Endodermal cell (in vitro differentiated cells): ENCODE data around the gene GLT6D1. TPM values are rescaled to one million over a fixed set of nuclear protein-coding genes. Genes with fewer than 3 reads are reported as not detected.

Experiments
- DNase-seq: peaks from one replicate; pipeline ENCODE4 v3.0.0-alpha.2; 2017
- H3K27ac ChIP-seq: 2 replicates; pipeline ENCODE4 v1.5.1; 2013; ENCODE audit warnings: mild to moderate bottlenecking, low read depth, low read length, moderate library complexity
- H3K27me3 ChIP-seq: 2 replicates; pipeline ENCODE4 v1.6.1; 2013; ENCODE audit warnings: mild to moderate bottlenecking, low read length, moderate library complexity; ENCODE audit not compliant: insufficient read depth, control insufficient read depth, poor library complexity, severe bottlenecking
- H3K36me3 ChIP-seq: 2 replicates; pipeline ENCODE4 v1.7.0; 2013; ENCODE audit warnings: mild to moderate bottlenecking, low read length, moderate library complexity; ENCODE audit not compliant: control insufficient read depth, insufficient read depth
- H3K4me1 ChIP-seq: one replicate; pipeline ENCODE4 v1.7.0; 2013; ENCODE audit warnings: low read length; ENCODE audit not compliant: control insufficient read depth, insufficient read depth
- H3K4me3 ChIP-seq: 2 replicates; pipeline ENCODE4 v1.5.1; 2013; ENCODE audit warnings: mild to moderate bottlenecking, low read length, moderate library complexity
- H3K9ac ChIP-seq: 2 replicates; pipeline ENCODE4 v1.6.1; 2013; ENCODE audit warnings: mild to moderate bottlenecking, low read length, moderate library complexity; ENCODE audit not compliant: poor library complexity, severe bottlenecking; ENCODE audit errors: extremely low read depth
- H3K9me3 ChIP-seq: 2 replicates; pipeline ENCODE4 v1.6.1; 2013; ENCODE audit warnings: mild to moderate bottlenecking, low read length, moderate library complexity; ENCODE audit not compliant: control insufficient read depth
- H3K27ac Mint-ChIP-seq: 2 replicates; pipeline ENCODE4 v1.8.0; 2020; ENCODE audit warnings: mixed read lengths
- H3K27me3 Mint-ChIP-seq: 2 replicates; pipeline ENCODE4 v1.8.0; 2021; ENCODE audit warnings: mild to moderate bottlenecking, mixed read lengths; ENCODE audit not compliant: insufficient read depth
- H3K36me3 Mint-ChIP-seq: 2 replicates; pipeline ENCODE4 v1.8.0; 2020; ENCODE audit warnings: low read depth, mixed read lengths
- H3K4me1 Mint-ChIP-seq: 2 replicates; pipeline ENCODE4 v1.8.0; 2020; ENCODE audit warnings: mixed read lengths
- H3K4me3 Mint-ChIP-seq: 2 replicates; pipeline ENCODE4 v1.8.0; 2020; ENCODE audit warnings: mild to moderate bottlenecking, moderate library complexity, mixed read lengths
- H3K9me3 Mint-ChIP-seq: 2 replicates; pipeline ENCODE4 v1.8.0; 2020; ENCODE audit warnings: mild to moderate bottlenecking, mixed read lengths
- CTCF ChIP-seq: fragments of 200-600 bp; sonication (generic); conservative IDR thresholded peaks from 2 replicates; pipeline ENCODE4 v1.5.0; 2021; ENCODE audit warnings: antibody characterized with exemption, mild to moderate bottlenecking
- WGBS, 2 experiments: methylation state at CpG; one replicate each; pipeline versions ENCODE4 v1.1.5 to v1.1.7; 2013; ENCODE audit warnings: missing lambda C conversion rate in 2 of 2, mixed read lengths in 1 of 2; ENCODE audit not compliant: insufficient coverage in 1 of 2, insufficient read length in 1 of 2; 5-methylcytosine and 5-hydroxymethylcytosine counted together
- total RNA-seq, 2 donors: library from RNA; stranded (reverse); fragmentation: NEBNext Ultra II Directional in 1 of 2; extraction: Animal tissue kit (Norgen Biotek cat#: 25700) in 1 of 2; gene quantifications; 2 replicates in 1 of 2; 3 replicates in 1 of 2; pipeline ENCODE4 v1.2.1, GENCODE V29; 2021

Gene GLT6D1
- total RNA-seq, 2 donors from 2014 or later: 0.60 TPM; not detected in 1

GRCh38 chr9:135614821-135615665 lies 24.3 kb downstream of the GLT6D1 start:
- H3K36me3 ChIP-seq: no peaks in the 10 kb centered on the region
- no peaks in the 10 kb centered on the region for H3K4me1 ChIP-seq
- Mint-ChIP-seq H3K27me3 (no peaks in the 10 kb centered on the region), H3K9me3 (peaks cover 15% of the 10 kb centered on the region), H3K4me3 (no peak overlapping the region), H3K4me1 (no peaks in the 10 kb centered on the region), H3K27ac (no peak overlapping the region), H3K36me3 (no peaks in the 10 kb centered on the region)
- 91 to 98% methylated on average over 17 to 29 of the region's 29 CpGs for WGBS, 2 experiments
- H3K9ac ChIP-seq: no peak overlapping the region
- no peak overlapping the region for H3K4me3 ChIP-seq
- TF ChIP-seq CTCF: no peak
- no peak overlapping the region for H3K27ac ChIP-seq
- no peaks in the 10 kb centered on the region for H3K27me3 ChIP-seq
- H3K9me3 ChIP-seq: no peaks in the 10 kb centered on the region
- DNase-seq: no peak

- 91 to 93% methylated on average over 14 to 34 of the region's 34 CpGs for WGBS, 2 experiments
- Histone ChIP-seq H3K27ac (no peak overlapping the region), H3K4me3 (no peak overlapping the region), H3K4me1 (no peaks in the 10 kb centered on the region), H3K27me3 (no peaks in the 10 kb centered on the region), H3K9me3 (no peaks in the 10 kb centered on the region), H3K9ac (no peak overlapping the region), H3K36me3 (no peaks in the 10 kb centered on the region)
- no peak overlapping the region for H3K27ac Mint-ChIP-seq
- no peak overlapping the region for H3K4me3 Mint-ChIP-seq
- no peaks in the 10 kb centered on the region for H3K36me3 Mint-ChIP-seq
- H3K4me1 Mint-ChIP-seq: no peaks in the 10 kb centered on the region
- peaks cover 19% of the 10 kb centered on the region for H3K9me3 Mint-ChIP-seq
- no peak for TF ChIP-seq CTCF
- DNase-seq: no peak
- H3K27me3 Mint-ChIP-seq: no peaks in the 10 kb centered on the region
Observed at GRCh38 chr9:135613946-135614805, 25.2 kb downstream of the GLT6D1 start.

GRCh38 chr9:135612981-135613910 lies 26.1 kb downstream of the GLT6D1 start:
- H3K27ac Mint-ChIP-seq: no peak overlapping the region

More at GRCh38 chr9:135612981-135613910, 26.1 kb downstream of the GLT6D1 start:
- no peak for TF ChIP-seq CTCF
- Histone ChIP-seq H3K36me3 (no peaks in the 10 kb centered on the region), H3K27me3 (no peaks in the 10 kb centered on the region), H3K27ac (no peak overlapping the region), H3K4me3 (no peak overlapping the region), H3K9ac (no peak overlapping the region), H3K9me3 (no peaks in the 10 kb centered on the region), H3K4me1 (no peaks in the 10 kb centered on the region)
- Mint-ChIP-seq H3K36me3 (no peaks in the 10 kb centered on the region), H3K27me3 (no peaks in the 10 kb centered on the region), H3K4me3 (no peak overlapping the region), H3K9me3 (peaks cover 19% of the 10 kb centered on the region), H3K4me1 (no peaks in the 10 kb centered on the region)
- 86 to 93% methylated on average over 14 to 24 of the region's 24 CpGs for WGBS, 2 experiments
- DNase-seq: no peak
